IPS-NIHi11 (cell line): ENCODE measurements around the gene GOLGA3.
"Not testable (repeated sequence)": the region's sequence is repeated elsewhere in the genome, so short reads cannot be mapped to it uniquely, and the experiment has no call there.

ENCODE experiments used
- DNase-seq: peaks from one replicate; pipeline ENCODE4 v3.0.0; 2012; ENCODE audit warnings: mixed read lengths, low spot score

GOLGA3 gene

GRCh38 chr12:132812631-132813305 is 15.9 kb downstream of the GOLGA3 start:
- no peak for DNase-seq

- not testable (repeated sequence) for DNase-seq
These were observed 19.3 kb downstream of the GOLGA3 start for GRCh38 chr12:132809391-132809790.

GRCh38 chr12:132807295-132808092 is 21.2 kb downstream of the GOLGA3 start:
- DNase-seq = peak; percentile 85

GRCh38 chr12:132806857-132807256 is 21.8 kb downstream of the GOLGA3 start:
- DNase-seq = no peak

- peak; percentile 72 for DNase-seq
These were observed 24.2 kb downstream of the GOLGA3 start for GRCh38 chr12:132804426-132804861.

- no peak for DNase-seq
These were observed 24.8 kb downstream of the GOLGA3 start for GRCh38 chr12:132803888-132804287.

GRCh38 chr12:132803125-132803524 is 25.5 kb downstream of the GOLGA3 start:
- no peak for DNase-seq

- DNase-seq = no peak
These were observed 26.9 kb downstream of the GOLGA3 start for GRCh38 chr12:132801741-132802140.

GRCh38 chr12:132798836-132799235 is 29.8 kb downstream of the GOLGA3 start:
- no peak for DNase-seq

GRCh38 chr12:132797820-132798570 is 30.7 kb downstream of the GOLGA3 start:
- DNase-seq = no peak

- no peak for DNase-seq
These were observed 32.8 kb downstream of the GOLGA3 start for GRCh38 chr12:132795847-132796246.

GRCh38 chr12:132791940-132792339 is 36.7 kb downstream of the GOLGA3 start:
- DNase-seq = not testable (repeated sequence)

- no peak for DNase-seq
These were observed 39.6 kb downstream of the GOLGA3 start for GRCh38 chr12:132789099-132789471.

GRCh38 chr12:132788375-132789098 is 40.1 kb downstream of the GOLGA3 start:
- DNase-seq = peak; percentile 91

- no peak for DNase-seq
These were observed 40.8 kb downstream of the GOLGA3 start for GRCh38 chr12:132787877-132788276.

GRCh38 chr12:132786192-132786591 is 42.5 kb downstream of the GOLGA3 start:
- no peak for DNase-seq

- DNase-seq = no peak
These were observed 44.1 kb downstream of the GOLGA3 start for GRCh38 chr12:132784580-132784979.

GRCh38 chr12:132783917-132784531 is 44.6 kb downstream of the GOLGA3 start:
- DNase-seq = no peak

- DNase-seq = no peak
These were observed 46.7 kb downstream of the GOLGA3 start for GRCh38 chr12:132781938-132782337.

- DNase-seq = no peak
These were observed 48.8 kb downstream of the GOLGA3 start for GRCh38 chr12:132779781-132780353.

- DNase-seq = no peak
These were observed 51.1 kb downstream of the GOLGA3 start for GRCh38 chr12:132777614-132778013.
